SK-N-SH treated with all-trans-retinoic acid at 6 μM for 48 hours (cell line): Measurements from ENCODE around the gene ASF1B.

Source experiments
- ATAC-seq: fragments of 200-7000 bp; cut with Tn5 transposase; 3 replicates; pipeline ENCODE4 v1.9.1; 2020; ENCODE audit warnings: mild to moderate bottlenecking, moderate library complexity
- ARNTL ChIP-seq: fragments of 450-650 bp; formaldehyde crosslinking; IDR thresholded peaks from 2 replicates; pipeline ENCODE4 v1.5.0; 2020; ENCODE audit warnings: low read depth, mild to moderate bottlenecking, moderate library complexity, borderline replicate concordance
- BACH2 ChIP-seq: fragments of 250-450 bp; sonication (Bioruptor Pico); IDR thresholded peaks from 2 replicates; pipeline ENCODE4 v1.9.0; 2021; ENCODE audit warnings: mild to moderate bottlenecking, borderline replicate concordance
- CREB5 ChIP-seq: fragments of 250-450 bp; sonication (Bioruptor Pico); IDR thresholded peaks from 2 replicates; pipeline ENCODE4 v1.5.1; 2020; ENCODE audit warnings: low read depth, mild to moderate bottlenecking, moderate library complexity
- CSDC2 ChIP-seq: fragments of 250-450 bp; sonication (Bioruptor Pico); IDR thresholded peaks from 2 replicates; pipeline ENCODE4 v1.5.0; 2020; ENCODE audit warnings: mild to moderate bottlenecking, moderate library complexity
- CSRNP3 ChIP-seq: fragments of 250-450 bp; sonication (Bioruptor Pico); IDR thresholded peaks from 2 replicates; pipeline ENCODE4 v1.5.1; 2021; ENCODE audit warnings: mild to moderate bottlenecking, moderate library complexity
- ESRRG ChIP-seq: fragments of 250-450 bp; sonication (Bioruptor Pico); IDR thresholded peaks from 2 replicates; pipeline ENCODE4 v1.6.1; 2021; ENCODE audit warnings: mild to moderate bottlenecking
- GLIS3 ChIP-seq: fragments of 250-450 bp; sonication (Bioruptor Pico); IDR thresholded peaks from 2 replicates; pipeline ENCODE4 v1.5.0; 2020; ENCODE audit warnings: mild to moderate bottlenecking, moderate library complexity
- ISL1 ChIP-seq: fragments of 250-450 bp; sonication (Bioruptor Pico); IDR thresholded peaks from 2 replicates; pipeline ENCODE4 v2.1.2; 2022; ENCODE audit warnings: mild to moderate bottlenecking, moderate library complexity
- OSR1 ChIP-seq: fragments of 250-450 bp; sonication (Bioruptor Pico); IDR thresholded peaks from 2 replicates; pipeline ENCODE4 v1.8.0; 2022; ENCODE audit warnings: moderate library complexity, mild to moderate bottlenecking, inconsistent platforms
- PATZ1 ChIP-seq: fragments of 250-450 bp; sonication (Bioruptor Pico); IDR thresholded peaks from 2 replicates; pipeline ENCODE4 v1.8.0; 2020; ENCODE audit warnings: mild to moderate bottlenecking, moderate library complexity, borderline replicate concordance
- POU6F1 ChIP-seq: fragments of 250-450 bp; sonication (Bioruptor Pico); IDR thresholded peaks from 2 replicates; pipeline ENCODE4 v1.8.0; 2021; ENCODE audit warnings: low read depth, mild to moderate bottlenecking, moderate library complexity, borderline replicate concordance
- PPARA ChIP-seq: fragments of 250-450 bp; sonication (Bioruptor Pico); IDR thresholded peaks from 2 replicates; pipeline ENCODE4 v1.5.0; 2020; ENCODE audit warnings: mild to moderate bottlenecking, borderline replicate concordance
- RARB ChIP-seq: fragments of 250-450 bp; sonication (Bioruptor Pico); IDR thresholded peaks from 2 replicates; pipeline ENCODE4 v1.8.0; 2021; ENCODE audit warnings: mild to moderate bottlenecking, moderate library complexity
- SNAI2 ChIP-seq: fragments of 250-450 bp; sonication (Bioruptor Pico); IDR thresholded peaks from 2 replicates; pipeline ENCODE4 v1.5.0; 2020; ENCODE audit warnings: mild to moderate bottlenecking, moderate library complexity
- TCF4 ChIP-seq: fragments of 250-450 bp; sonication (Bioruptor Pico); IDR thresholded peaks from 2 replicates; pipeline ENCODE4 v1.8.0; 2021; ENCODE audit warnings: mild to moderate bottlenecking, moderate library complexity, borderline replicate concordance
- TOX ChIP-seq: fragments of 250-450 bp; sonication (Bioruptor Pico); IDR thresholded peaks from 2 replicates; pipeline ENCODE4 v1.8.0; 2021; ENCODE audit warnings: mild to moderate bottlenecking, moderate library complexity, borderline replicate concordance
- ZC3H10 ChIP-seq: fragments of 250-450 bp; sonication (Bioruptor Pico); IDR thresholded peaks from 2 replicates; pipeline ENCODE4 v1.5.1; 2021; ENCODE audit warnings: mild to moderate bottlenecking, moderate library complexity
- ZFP3 ChIP-seq: fragments of 250-450 bp; sonication (Bioruptor Pico); IDR thresholded peaks from 2 replicates; pipeline ENCODE4 v1.5.0; 2020; ENCODE audit warnings: mild to moderate bottlenecking, moderate library complexity
- ZFP30 ChIP-seq: fragments of 450-650 bp; formaldehyde crosslinking; IDR thresholded peaks from 2 replicates; pipeline ENCODE4 v1.5.0; 2022; ENCODE audit warnings: mild to moderate bottlenecking, moderate library complexity
- ZNF565 ChIP-seq: fragments of 450-650 bp; formaldehyde crosslinking; conservative IDR thresholded peaks from 2 replicates; pipeline ENCODE4 v1.5.0; 2020; ENCODE audit warnings: low read depth, mild to moderate bottlenecking, moderate library complexity
- ZNF70 ChIP-seq: fragments of 450-650 bp; formaldehyde crosslinking; IDR thresholded peaks from 2 replicates; pipeline ENCODE4 v1.5.0; 2020; ENCODE audit warnings: mild to moderate bottlenecking, moderate library complexity
- ZNF8 ChIP-seq: fragments of 450-650 bp; formaldehyde crosslinking; IDR thresholded peaks from 2 replicates; pipeline ENCODE4 v1.5.0; 2020; ENCODE audit warnings: mild to moderate bottlenecking, moderate library complexity

The ASF1B gene

GRCh38 chr19:14086098-14086497 is 50.3 kb downstream of the ASF1B start:
- no peak for ATAC-seq
- no peak for TF ChIP-seq ZFP3 (CRISPR knock-in tag)
- TF ChIP-seq ESRRG (CRISPR knock-in tag): no peak
- no peak for TF ChIP-seq ZNF8 (CRISPR knock-in tag)
- TF ChIP-seq PPARA (CRISPR knock-in tag): no peak
- TF ChIP-seq ZNF565: no peak
- no peak for TF ChIP-seq TCF4 (CRISPR knock-in tag)
- TF ChIP-seq CSRNP3 (CRISPR knock-in tag): no peak
- no peak for TF ChIP-seq ISL1 (CRISPR knock-in tag)
- TF ChIP-seq ZC3H10 (CRISPR knock-in tag): no peak
- no peak for TF ChIP-seq CREB5 (CRISPR knock-in tag)
- no peak for TF ChIP-seq GLIS3 (CRISPR knock-in tag)
- no peak for TF ChIP-seq PATZ1
- TF ChIP-seq OSR1 (CRISPR knock-in tag): no peak
- TF ChIP-seq ARNTL: no peak
- no peak for TF ChIP-seq RARB (CRISPR knock-in tag)
- no peak for TF ChIP-seq SNAI2
- TF ChIP-seq ZNF70: no peak
- TF ChIP-seq CSDC2 (CRISPR knock-in tag): no peak
- TF ChIP-seq BACH2 (CRISPR knock-in tag): no peak
- TF ChIP-seq ZFP30: no peak
- TF ChIP-seq, all 23 proteins: peak for 0

- no peak for TF ChIP-seq ZC3H10 (CRISPR knock-in tag)
- TF ChIP-seq OSR1 (CRISPR knock-in tag): no peak
- no peak for TF ChIP-seq CREB5 (CRISPR knock-in tag)
- no peak for TF ChIP-seq ESRRG (CRISPR knock-in tag)
- TF ChIP-seq TOX (CRISPR knock-in tag): no peak
- no peak for TF ChIP-seq TCF4 (CRISPR knock-in tag)
- TF ChIP-seq ZNF565: no peak
- no peak for TF ChIP-seq BACH2 (CRISPR knock-in tag)
- no peak for TF ChIP-seq CSRNP3 (CRISPR knock-in tag)
- TF ChIP-seq ZNF70: no peak
- no peak for TF ChIP-seq GLIS3 (CRISPR knock-in tag)
- TF ChIP-seq PATZ1: no peak
- TF ChIP-seq ZNF8 (CRISPR knock-in tag): no peak
- TF ChIP-seq ARNTL: no peak
- TF ChIP-seq ZFP30: no peak
- no peak for ATAC-seq
Measured at GRCh38 chr19:14085309-14085995, 50.9 kb downstream of the ASF1B start, which contains the start of gene C19orf67. TSS of gene C19orf67 (minus strand) at chr19:14085783. CDS start at chr19:14085627, 156 bp downstream.

GRCh38 chr19:14082675-14082960 is 53.8 kb downstream of the ASF1B start:
- ATAC-seq: no peak

More at GRCh38 chr19:14082675-14082960, 53.8 kb downstream of the ASF1B start:
- TF ChIP-seq GLIS3 (CRISPR knock-in tag) (no peak), ZNF70 (no peak), POU6F1 (CRISPR knock-in tag) (no peak), ZC3H10 (CRISPR knock-in tag) (no peak)
